Lower lobe of right lung (tissue), 2 donors: Measurements from ENCODE around the gene LRRC4C. TPM values are rescaled to one million over a fixed set of nuclear protein-coding genes. Genes with fewer than 3 reads are reported as not detected.

Experiments used
- ATAC-seq, 2 donors: fragments of 200-7000 bp; cut with Tn5 transposase; one replicate each; pipeline ENCODE4 v1.9.1; 2020 to 2022; ENCODE audit warnings: mild to moderate bottlenecking in 2 of 2, moderate library complexity in 2 of 2
- DNase-seq: peaks from one replicate; pipeline ENCODE4 v3.0.0-alpha.2; 2020
- H3K27ac ChIP-seq: fragments of 200-600 bp; one replicate; pipeline ENCODE4 v1.8.0; 2022
- H3K27me3 ChIP-seq: fragments of 200-600 bp; one replicate; pipeline ENCODE4 v1.8.0; 2022; ENCODE audit warnings: low read depth
- H3K36me3 ChIP-seq: fragments of 200-600 bp; one replicate; pipeline ENCODE4 v1.8.0; 2022; ENCODE audit warnings: mild to moderate bottlenecking
- H3K4me1 ChIP-seq: fragments of 200-600 bp; one replicate; pipeline ENCODE4 v1.8.0; 2022
- H3K4me3 ChIP-seq: fragments of 200-600 bp; one replicate; pipeline ENCODE4 v1.8.0; 2022; ENCODE audit warnings: mild to moderate bottlenecking
- H3K9me3 ChIP-seq: fragments of 200-600 bp; one replicate; pipeline ENCODE4 v1.8.0; 2022
- intact Hi-C: fragments of 100-400 bp; cut with DNase I; formaldehyde crosslinking; loops from one replicate; pipeline ENCODE4 v1.11.0; 2022
- total RNA-seq: library from RNA; stranded (reverse); fragmentation: NEBNext Ultra II Directional; extraction: Animal tissue kit (Norgen Biotek cat#: 25700); gene quantifications from one replicate; pipeline ENCODE4 v1.2.1, GENCODE V29; 2021
- TF ChIP-seq, protein P1 (sequence below): fragments of 200-600 bp; IDR thresholded peaks from one replicate; pipeline ENCODE4 v1.8.0; 2022; ENCODE audit warnings: antibody characterized with exemption, mild to moderate bottlenecking
- donor health status: DM: no; HTN: yes; CAD: no; lungs with severe emphysema.

Gene LRRC4C
- total RNA-seq, 1 donor from 2014 or later = 0.86 TPM

GRCh38 chr11:41053894-41054293 lies 405.6 kb downstream of the LRRC4C start:
- intact Hi-C loops = no loop called here
- no peaks in the 10 kb centered on the region for H3K36me3 ChIP-seq

GRCh38 chr11:41051919-41052635 lies 407.4 kb downstream of the LRRC4C start:
- no peak for DNase-seq
- intact Hi-C loops = no loop called here

More at GRCh38 chr11:41053894-41054293, 405.6 kb downstream of the LRRC4C start:
- no peak for DNase-seq
- ATAC-seq = no peak
- Histone ChIP-seq H3K27me3 (no peaks in the 10 kb centered on the region), H3K9me3 (no peaks in the 10 kb centered on the region), H3K4me3 (no peak overlapping the region), H3K27ac (no peak overlapping the region), H3K4me1 (no peaks in the 10 kb centered on the region)
- TF ChIP-seq, protein P1, sequence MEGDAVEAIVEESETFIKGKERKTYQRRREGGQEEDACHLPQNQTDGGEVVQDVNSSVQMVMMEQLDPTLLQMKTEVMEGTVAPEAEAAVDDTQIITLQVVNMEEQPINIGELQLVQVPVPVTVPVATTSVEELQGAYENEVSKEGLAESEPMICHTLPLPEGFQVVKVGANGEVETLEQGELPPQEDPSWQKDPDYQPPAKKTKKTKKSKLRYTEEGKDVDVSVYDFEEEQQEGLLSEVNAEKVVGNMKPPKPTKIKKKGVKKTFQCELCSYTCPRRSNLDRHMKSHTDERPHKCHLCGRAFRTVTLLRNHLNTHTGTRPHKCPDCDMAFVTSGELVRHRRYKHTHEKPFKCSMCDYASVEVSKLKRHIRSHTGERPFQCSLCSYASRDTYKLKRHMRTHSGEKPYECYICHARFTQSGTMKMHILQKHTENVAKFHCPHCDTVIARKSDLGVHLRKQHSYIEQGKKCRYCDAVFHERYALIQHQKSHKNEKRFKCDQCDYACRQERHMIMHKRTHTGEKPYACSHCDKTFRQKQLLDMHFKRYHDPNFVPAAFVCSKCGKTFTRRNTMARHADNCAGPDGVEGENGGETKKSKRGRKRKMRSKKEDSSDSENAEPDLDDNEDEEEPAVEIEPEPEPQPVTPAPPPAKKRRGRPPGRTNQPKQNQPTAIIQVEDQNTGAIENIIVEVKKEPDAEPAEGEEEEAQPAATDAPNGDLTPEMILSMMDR = no peak

GRCh38 chr11:41050791-41051190 lies 408.7 kb downstream of the LRRC4C start:
- no peaks in the 10 kb centered on the region for H3K4me1 ChIP-seq
- TF ChIP-seq, protein P1 = no peak

More at GRCh38 chr11:41051919-41052635, 407.4 kb downstream of the LRRC4C start:
- no peak for ATAC-seq
- H3K4me1 ChIP-seq = no peaks in the 10 kb centered on the region
- no peaks in the 10 kb centered on the region for H3K27me3 ChIP-seq
- no peaks in the 10 kb centered on the region for H3K36me3 ChIP-seq
- TF ChIP-seq, protein P1 = no peak
- H3K4me3 ChIP-seq = no peak overlapping the region
- H3K27ac ChIP-seq = no peak overlapping the region
- H3K9me3 ChIP-seq = no peaks in the 10 kb centered on the region

DNA sequence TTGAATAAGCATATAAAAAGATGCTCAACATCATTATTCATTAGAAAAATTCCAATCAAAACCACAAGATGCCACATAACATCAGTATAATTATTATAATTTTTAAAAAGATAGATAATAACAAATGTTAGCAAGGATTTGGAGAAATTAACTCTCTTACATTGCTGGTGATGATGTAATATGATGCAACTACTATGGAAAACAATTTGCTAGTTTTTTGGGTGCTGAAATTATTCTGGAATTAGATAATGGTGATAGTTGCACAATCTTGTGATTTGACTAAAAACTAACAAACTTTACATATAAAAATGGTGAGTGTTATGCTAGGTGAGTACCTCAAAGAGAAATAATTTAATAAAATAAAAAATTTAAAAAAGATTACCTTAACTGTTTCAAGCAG lies 412.2 kb downstream of the LRRC4C start:
- H3K9me3 ChIP-seq = no peaks in the 10 kb centered on the region
- no peaks in the 10 kb centered on the region for H3K27me3 ChIP-seq
- TF ChIP-seq, protein P1 = no peak
- no peak for ATAC-seq
- intact Hi-C loops = no loop called here
- H3K36me3 ChIP-seq = no peaks in the 10 kb centered on the region
- DNase-seq = no peak
- no peak overlapping the region for H3K27ac ChIP-seq
- H3K4me1 ChIP-seq = no peaks in the 10 kb centered on the region
- H3K4me3 ChIP-seq = no peak overlapping the region

More at GRCh38 chr11:41050791-41051190, 408.7 kb downstream of the LRRC4C start:
- ATAC-seq (no peak), DNase-seq (no peak)
- Histone ChIP-seq H3K4me3 (no peak overlapping the region), H3K27ac (no peak overlapping the region), H3K36me3 (no peaks in the 10 kb centered on the region), H3K9me3 (no peaks in the 10 kb centered on the region), H3K27me3 (no peaks in the 10 kb centered on the region)
- intact Hi-C loops = no loop called here

DNA sequence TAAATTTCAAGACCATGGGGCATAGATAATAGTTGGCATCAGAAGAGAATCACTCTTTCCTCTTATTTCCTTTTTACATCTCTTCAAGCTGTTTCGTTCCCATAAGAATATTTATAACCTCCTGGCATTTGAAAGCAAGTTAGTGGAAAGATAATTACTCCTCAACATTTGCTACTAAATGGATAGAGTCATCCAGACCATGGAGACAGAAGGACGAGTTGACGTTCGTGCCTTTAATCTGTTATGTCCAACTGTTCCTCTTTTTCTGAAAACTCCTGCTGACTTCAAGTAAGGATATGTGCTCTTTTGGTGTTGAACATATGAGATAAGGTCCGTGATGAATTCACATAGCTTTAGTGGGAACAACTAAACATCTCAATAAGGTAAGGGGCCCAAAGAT lies 414.2 kb downstream of the LRRC4C start:
- Histone ChIP-seq H3K36me3 (no peaks in the 10 kb centered on the region), H3K27ac (no peak overlapping the region), H3K4me3 (no peak overlapping the region), H3K9me3 (no peaks in the 10 kb centered on the region), H3K27me3 (no peaks in the 10 kb centered on the region), H3K4me1 (no peaks in the 10 kb centered on the region)
- TF ChIP-seq, protein P1 = no peak
- DNase-seq = no peak
- intact Hi-C loops = no loop called here
- no peak for ATAC-seq
